Measurements from ENCODE around the gene SNX8. TPM values are rescaled to one million over a fixed set of nuclear protein-coding genes. Genes with fewer than 3 reads are reported as not detected.

Gene SNX8
- total and polyA plus RNA-seq, 8 donors, result 7.7 to 72.9 (median 12.0) TPM

DNA sequence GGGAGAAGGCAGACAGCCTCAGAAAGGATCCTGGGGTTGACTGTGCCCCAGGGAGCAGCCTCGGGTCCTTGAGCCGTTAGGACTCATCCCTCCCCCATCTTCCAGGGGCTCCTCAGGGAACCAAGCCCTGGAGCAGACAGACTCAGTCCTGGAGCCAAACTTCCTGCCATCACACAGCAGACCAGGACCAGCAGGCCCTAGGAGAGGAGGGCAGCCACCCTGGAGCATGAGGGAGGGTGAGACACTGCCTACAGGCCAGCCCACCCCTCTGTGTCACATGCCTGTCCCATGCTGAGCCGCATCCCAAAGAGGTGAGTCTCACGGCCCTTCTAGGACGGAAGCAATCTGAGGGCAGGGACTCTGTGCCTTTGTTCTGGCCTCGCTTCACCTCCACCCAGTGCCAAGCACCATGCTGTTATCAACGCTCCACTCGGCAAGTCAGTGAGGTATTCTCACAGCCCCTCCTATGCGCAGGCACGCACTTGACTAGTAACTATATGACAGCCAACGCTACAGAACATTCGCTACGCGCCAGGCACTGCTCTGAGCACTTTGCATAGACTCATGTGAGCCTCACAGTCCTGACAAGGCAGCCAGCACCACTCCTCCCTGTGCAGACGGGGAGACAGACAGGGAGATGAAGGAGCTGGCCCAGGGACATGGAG lies 100.6 kb downstream of the SNX8 start:
- H3K4me3 ChIP-seq, result no peak overlapping the region
- DNase-seq, result no peak
- intact Hi-C loops (cut with DNase I; ENCODE audit: low total_unique reads), result loop anchor here (10.0 kb wide), 1 partner anchor 629 kb away; no protein-coding TSS in a partner anchor
- peaks cover 43 to 94% (median 91%) of the 10 kb centered on the region in 4 donors for H3K36me3 ChIP-seq
- H3K4me1 ChIP-seq, result peaks cover 0 to 8% (median 3%) of the 10 kb centered on the region in 4 donors
- TF ChIP-seq EP300 (IDR thresholded peaks at IDR 0.05) (no peak), POLR2AphosphoS5 (IDR thresholded peaks at IDR 0.05) (no peak), POLR2A (IDR thresholded peaks at IDR 0.05) (no peak)
- TF ChIP-seq, protein P1, sequence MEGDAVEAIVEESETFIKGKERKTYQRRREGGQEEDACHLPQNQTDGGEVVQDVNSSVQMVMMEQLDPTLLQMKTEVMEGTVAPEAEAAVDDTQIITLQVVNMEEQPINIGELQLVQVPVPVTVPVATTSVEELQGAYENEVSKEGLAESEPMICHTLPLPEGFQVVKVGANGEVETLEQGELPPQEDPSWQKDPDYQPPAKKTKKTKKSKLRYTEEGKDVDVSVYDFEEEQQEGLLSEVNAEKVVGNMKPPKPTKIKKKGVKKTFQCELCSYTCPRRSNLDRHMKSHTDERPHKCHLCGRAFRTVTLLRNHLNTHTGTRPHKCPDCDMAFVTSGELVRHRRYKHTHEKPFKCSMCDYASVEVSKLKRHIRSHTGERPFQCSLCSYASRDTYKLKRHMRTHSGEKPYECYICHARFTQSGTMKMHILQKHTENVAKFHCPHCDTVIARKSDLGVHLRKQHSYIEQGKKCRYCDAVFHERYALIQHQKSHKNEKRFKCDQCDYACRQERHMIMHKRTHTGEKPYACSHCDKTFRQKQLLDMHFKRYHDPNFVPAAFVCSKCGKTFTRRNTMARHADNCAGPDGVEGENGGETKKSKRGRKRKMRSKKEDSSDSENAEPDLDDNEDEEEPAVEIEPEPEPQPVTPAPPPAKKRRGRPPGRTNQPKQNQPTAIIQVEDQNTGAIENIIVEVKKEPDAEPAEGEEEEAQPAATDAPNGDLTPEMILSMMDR (IDR thresholded peaks at IDR 0.05), result no peak
- H3K27me3 ChIP-seq, result no peaks in the 10 kb centered on the region
- H3K27ac ChIP-seq, result no peak overlapping the region
- no peaks in the 10 kb centered on the region for H3K9me3 ChIP-seq
- WGBS, 5 donors, result 94 to 97% (median 95%) methylated on average over 12 to 15 of the region's 15 CpGs

DNA sequence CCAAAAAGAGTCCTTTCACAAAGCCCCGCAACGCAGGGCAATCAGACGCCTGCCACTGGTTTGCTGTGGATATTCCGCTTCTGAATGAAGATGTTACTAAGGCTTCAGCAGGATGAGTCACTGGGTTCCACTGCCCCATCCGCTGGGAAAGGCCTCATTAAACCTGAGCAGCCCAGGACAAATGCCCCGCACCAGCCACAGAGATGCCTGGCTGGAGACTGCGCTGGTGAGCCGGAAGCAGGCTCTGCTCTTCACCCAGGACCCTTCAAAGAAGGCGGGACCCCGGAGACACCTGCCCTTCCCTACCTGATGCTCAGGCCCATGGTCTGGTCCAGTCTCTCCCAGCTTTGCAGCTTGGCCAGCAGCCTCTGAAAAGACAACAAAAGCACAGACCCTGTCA lies 101.3 kb downstream of the SNX8 start:
- no peaks in the 10 kb centered on the region for H3K9me3 ChIP-seq
- no peak overlapping the region for H3K4me3 ChIP-seq
- no peaks in the 10 kb centered on the region for H3K27me3 ChIP-seq
- TF ChIP-seq, protein P1 (IDR thresholded peaks at IDR 0.05), result peak in 1 of 7 experiments; percentile 7
- no peak for TF ChIP-seq POLR2A (IDR thresholded peaks at IDR 0.05)
- no peak for DNase-seq
- intact Hi-C loops (cut with DNase I; ENCODE audit: low total_unique reads), result loop anchor here (10.0 kb wide), 1 partner anchor 628 kb away; no protein-coding TSS in a partner anchor
- 96 to 99% (median 97%) methylated on average over 10 of the region's 10 CpGs for WGBS, 5 donors
- H3K27ac ChIP-seq, result no peak overlapping the region
- H3K36me3 ChIP-seq, result peaks cover 40 to 94% (median 91%) of the 10 kb centered on the region in 4 donors
- H3K4me1 ChIP-seq, result peaks cover 0 to 8% (median 3%) of the 10 kb centered on the region in 4 donors

DNA sequence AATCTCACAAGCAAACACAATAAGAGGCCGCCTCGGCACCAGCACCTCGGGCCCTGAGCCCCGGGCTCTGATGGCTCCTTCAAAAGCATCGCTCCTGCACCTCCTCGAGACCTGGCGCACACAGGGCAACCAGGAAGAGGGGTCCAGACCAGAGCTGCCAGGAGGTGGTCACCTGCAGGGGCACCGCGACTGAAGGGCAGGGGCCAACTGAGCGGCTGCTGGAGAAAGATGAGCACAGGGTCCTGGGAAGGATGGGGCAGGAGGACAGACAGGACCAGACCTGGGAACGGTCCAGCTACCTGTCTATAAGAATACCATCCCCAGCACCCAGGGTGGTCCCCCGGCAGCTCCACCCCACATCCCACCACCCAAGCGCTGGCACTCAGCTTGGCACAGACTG lies 102.3 kb downstream of the SNX8 start:
- no peaks in the 10 kb centered on the region for H3K9me3 ChIP-seq
- 93 to 99% (median 95%) methylated on average over 6 to 13 of the region's 13 CpGs for WGBS, 5 donors
- no peak overlapping the region for H3K27ac ChIP-seq
- H3K27me3 ChIP-seq, result no peaks in the 10 kb centered on the region
- H3K36me3 ChIP-seq, result peaks cover 30 to 93% (median 90%) of the 10 kb centered on the region in 4 donors
- no peak overlapping the region for H3K4me3 ChIP-seq
- no peak for DNase-seq
- peaks cover 0 to 8% (median 3%) of the 10 kb centered on the region in 4 donors for H3K4me1 ChIP-seq
- intact Hi-C loops (cut with DNase I; ENCODE audit: low total_unique reads), result loop anchor here (10.0 kb wide), 1 partner anchor 627 kb away; no protein-coding TSS in a partner anchor
- TF ChIP-seq POLR2A (IDR thresholded peaks at IDR 0.05) (no peak), POLR2AphosphoS5 (IDR thresholded peaks at IDR 0.05) (no peak), EP300 (IDR thresholded peaks at IDR 0.05) (no peak)
- TF ChIP-seq, protein P1 (IDR thresholded peaks at IDR 0.05), result no peak

DNA sequence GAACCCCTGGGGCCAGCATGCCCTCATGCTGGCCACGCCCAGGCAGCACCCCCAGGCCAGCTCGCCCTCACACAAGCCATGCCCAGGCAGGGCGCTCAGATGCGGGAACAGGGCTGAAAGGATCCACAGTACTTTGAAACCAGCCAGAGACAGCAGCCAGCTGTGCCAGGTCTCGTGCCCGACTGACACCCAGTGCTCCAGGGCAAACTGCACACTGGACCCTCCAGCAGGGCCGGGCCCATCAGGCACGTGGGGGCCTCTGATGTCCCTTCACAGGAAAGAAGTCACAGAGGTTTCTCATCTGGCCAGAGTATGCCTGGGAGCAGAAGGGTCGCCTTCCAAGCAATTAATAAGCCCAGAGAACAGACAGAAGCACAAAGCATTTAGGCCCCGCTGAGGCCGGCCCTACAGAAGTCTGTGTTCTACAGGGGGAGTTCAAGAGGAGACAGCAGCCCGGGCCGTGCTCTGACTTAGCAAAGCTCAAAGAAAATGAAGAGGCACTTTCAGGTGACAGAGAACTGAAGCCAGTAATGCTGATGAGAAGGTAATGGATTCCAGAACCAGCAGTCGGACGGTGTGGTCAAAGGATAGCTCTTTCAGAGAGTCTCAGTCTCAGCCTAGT lies 102.9 kb downstream of the SNX8 start:
- TF ChIP-seq POLR2AphosphoS5 (IDR thresholded peaks at IDR 0.05), result no peak
- TF ChIP-seq, protein P1 (IDR thresholded peaks at IDR 0.05), result no peak
- no peak for TF ChIP-seq POLR2A (IDR thresholded peaks at IDR 0.05)
- TF ChIP-seq EP300 (IDR thresholded peaks at IDR 0.05), result no peak
- no peaks in the 10 kb centered on the region for H3K9me3 ChIP-seq
- no peak overlapping the region for H3K4me3 ChIP-seq
- no peak overlapping the region for H3K27ac ChIP-seq
- H3K27me3 ChIP-seq, result no peaks in the 10 kb centered on the region
- intact Hi-C loops (cut with DNase I; ENCODE audit: low total_unique reads), result loop anchor here (10.0 kb wide), 1 partner anchor 627 kb away; no protein-coding TSS in a partner anchor
- 79 to 89% (median 88%) methylated on average over 13 to 15 of the region's 15 CpGs for WGBS, 5 donors
- H3K4me1 ChIP-seq, result peaks cover 0 to 8% (median 3%) of the 10 kb centered on the region in 4 donors
- peaks cover 30 to 87% (median 86%) of the 10 kb centered on the region in 4 donors for H3K36me3 ChIP-seq
- DNase-seq, result no peak

All from stomach (tissue), 9 donors.